Measurements from ENCODE around the gene CLIC6. TPM values are rescaled to one million over a fixed set of nuclear protein-coding genes. Genes with fewer than 3 reads are reported as not detected.
"Not testable (repeated sequence)": the region's sequence is repeated elsewhere in the genome, so short reads cannot be mapped to it uniquely, and the experiment has no call there.

Gene CLIC6
- total RNA-seq, 4 donors from 2014 or later: 0.49 to 3.0 (median 1.1) TPM

DNA sequence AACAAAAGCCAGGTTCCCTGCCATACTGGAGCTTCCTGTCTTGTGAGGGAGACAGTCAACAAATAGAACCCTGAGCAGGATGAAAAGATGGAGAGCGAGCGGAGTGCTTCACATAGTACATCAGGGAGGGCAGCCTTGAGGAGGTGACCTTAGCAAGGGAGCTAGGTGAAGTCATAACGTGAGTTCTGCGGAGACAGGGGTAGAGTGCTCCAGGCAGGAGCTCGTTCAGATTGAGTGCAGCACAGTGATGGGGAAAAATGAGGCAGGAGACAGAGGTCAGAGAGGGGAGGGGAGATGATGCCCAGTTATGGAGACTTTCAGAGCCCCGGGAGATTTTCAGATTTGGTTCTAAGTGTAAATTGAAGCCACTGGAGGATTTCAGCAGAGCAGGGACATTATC lies 15.3 kb upstream of the CLIC6 start:
- Histone ChIP-seq H3K4me3 (no peak overlapping the region), H3K9me3 (peaks cover 0 to 4% (median 0%) of the 10 kb centered on the region in 3 donors), H3K4me1 (no peaks in the 10 kb centered on the region), H3K27ac (no peak overlapping the region), H3K27me3 (peaks cover 0 to 5% (median 0%) of the 10 kb centered on the region in 3 donors), H3K36me3 (no peaks in the 10 kb centered on the region)
- no peak for TF ChIP-seq POLR2A (IDR thresholded peaks at IDR 0.05)
- TF ChIP-seq, protein P1, sequence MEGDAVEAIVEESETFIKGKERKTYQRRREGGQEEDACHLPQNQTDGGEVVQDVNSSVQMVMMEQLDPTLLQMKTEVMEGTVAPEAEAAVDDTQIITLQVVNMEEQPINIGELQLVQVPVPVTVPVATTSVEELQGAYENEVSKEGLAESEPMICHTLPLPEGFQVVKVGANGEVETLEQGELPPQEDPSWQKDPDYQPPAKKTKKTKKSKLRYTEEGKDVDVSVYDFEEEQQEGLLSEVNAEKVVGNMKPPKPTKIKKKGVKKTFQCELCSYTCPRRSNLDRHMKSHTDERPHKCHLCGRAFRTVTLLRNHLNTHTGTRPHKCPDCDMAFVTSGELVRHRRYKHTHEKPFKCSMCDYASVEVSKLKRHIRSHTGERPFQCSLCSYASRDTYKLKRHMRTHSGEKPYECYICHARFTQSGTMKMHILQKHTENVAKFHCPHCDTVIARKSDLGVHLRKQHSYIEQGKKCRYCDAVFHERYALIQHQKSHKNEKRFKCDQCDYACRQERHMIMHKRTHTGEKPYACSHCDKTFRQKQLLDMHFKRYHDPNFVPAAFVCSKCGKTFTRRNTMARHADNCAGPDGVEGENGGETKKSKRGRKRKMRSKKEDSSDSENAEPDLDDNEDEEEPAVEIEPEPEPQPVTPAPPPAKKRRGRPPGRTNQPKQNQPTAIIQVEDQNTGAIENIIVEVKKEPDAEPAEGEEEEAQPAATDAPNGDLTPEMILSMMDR (IDR thresholded peaks at IDR 0.05 in 4 of 5, conservative IDR thresholded peaks at IDR 0.05 in 1 of 5): no peak
- no peak for DNase-seq
- no peak for ATAC-seq
- intact Hi-C loops (cut with DNase I; ENCODE audit: low total_unique reads): no loop called here
- in situ Hi-C loops (cut with MboI; ENCODE audit: low sequenced_read_pairs in 4 of 4): no loop called here

DNA sequence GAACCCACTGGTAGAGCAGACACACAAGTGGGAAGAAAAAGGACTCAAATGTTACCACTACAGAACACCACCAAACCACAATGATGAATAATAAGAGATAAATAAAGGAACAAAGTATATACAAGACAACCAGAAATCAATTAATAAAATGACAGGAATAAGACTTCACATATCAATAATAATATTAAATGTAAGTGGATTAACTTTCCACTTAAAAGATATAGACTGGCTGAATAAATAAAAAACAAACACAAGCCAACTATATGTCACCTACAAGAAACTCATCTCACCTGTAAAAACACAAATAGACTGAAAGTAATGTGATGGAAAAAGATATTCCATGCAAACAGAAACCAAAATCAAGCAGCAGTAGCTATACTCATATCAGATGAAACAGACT lies 6.9 kb upstream of the CLIC6 start:
- ATAC-seq: no peak
- TF ChIP-seq, protein P1 (IDR thresholded peaks at IDR 0.05 in 4 of 5, conservative IDR thresholded peaks at IDR 0.05 in 1 of 5): no peak
- TF ChIP-seq POLR2A (IDR thresholded peaks at IDR 0.05): no peak
- Histone ChIP-seq H3K4me1 (no peaks in the 10 kb centered on the region), H3K9me3 (peaks cover 0 to 7% (median 4%) of the 10 kb centered on the region in 3 donors), H3K36me3 (no peaks in the 10 kb centered on the region), H3K4me3 (no peak overlapping the region), H3K27me3 (peaks cover 0 to 4% (median 0%) of the 10 kb centered on the region in 3 donors), H3K27ac (no peak overlapping the region)
- no peak for DNase-seq
- intact Hi-C loops (cut with DNase I; ENCODE audit: low total_unique reads): no loop called here
- in situ Hi-C loops (cut with MboI; ENCODE audit: low sequenced_read_pairs in 4 of 4): no loop called here

DNA sequence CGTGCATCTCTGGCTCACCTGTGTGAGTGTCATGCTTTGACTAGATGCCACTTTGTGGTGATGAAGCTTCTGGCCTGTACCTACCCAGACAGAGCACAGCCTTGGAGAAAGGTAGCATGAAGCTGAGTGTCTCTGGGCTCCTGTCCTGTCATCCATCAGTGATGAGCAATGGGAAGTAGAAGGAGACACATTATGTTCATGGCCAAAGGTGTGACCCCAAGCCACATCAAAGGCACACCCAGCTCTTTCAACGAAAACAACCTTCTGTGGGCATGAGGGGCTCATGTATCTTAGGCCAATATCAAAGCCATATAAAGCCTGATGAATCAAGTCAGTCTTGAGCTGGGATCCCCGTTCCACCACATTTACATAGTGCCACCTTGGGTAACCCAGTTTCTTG lies 1.0 kb upstream of the CLIC6 start:
- in situ Hi-C loops (cut with MboI; ENCODE audit: low sequenced_read_pairs in 4 of 4): no loop called here
- H3K9me3 ChIP-seq: no peaks in the 10 kb centered on the region
- peaks cover 40 to 45% (median 40%) of the 10 kb centered on the region in 3 donors for H3K27me3 ChIP-seq
- DNase-seq (no peak), ATAC-seq (no peak)
- intact Hi-C loops (cut with DNase I; ENCODE audit: low total_unique reads): no loop called here
- peaks cover 0 to 11% of the 10 kb centered on the region in 2 donors for H3K4me1 ChIP-seq
- no peak overlapping the region for H3K27ac ChIP-seq
- TF ChIP-seq, protein P1 (IDR thresholded peaks at IDR 0.05 in 4 of 5, conservative IDR thresholded peaks at IDR 0.05 in 1 of 5): no peak
- TF ChIP-seq POLR2A (IDR thresholded peaks at IDR 0.05): no peak
- no peak overlapping the region for H3K4me3 ChIP-seq
- no peaks in the 10 kb centered on the region for H3K36me3 ChIP-seq

DNA sequence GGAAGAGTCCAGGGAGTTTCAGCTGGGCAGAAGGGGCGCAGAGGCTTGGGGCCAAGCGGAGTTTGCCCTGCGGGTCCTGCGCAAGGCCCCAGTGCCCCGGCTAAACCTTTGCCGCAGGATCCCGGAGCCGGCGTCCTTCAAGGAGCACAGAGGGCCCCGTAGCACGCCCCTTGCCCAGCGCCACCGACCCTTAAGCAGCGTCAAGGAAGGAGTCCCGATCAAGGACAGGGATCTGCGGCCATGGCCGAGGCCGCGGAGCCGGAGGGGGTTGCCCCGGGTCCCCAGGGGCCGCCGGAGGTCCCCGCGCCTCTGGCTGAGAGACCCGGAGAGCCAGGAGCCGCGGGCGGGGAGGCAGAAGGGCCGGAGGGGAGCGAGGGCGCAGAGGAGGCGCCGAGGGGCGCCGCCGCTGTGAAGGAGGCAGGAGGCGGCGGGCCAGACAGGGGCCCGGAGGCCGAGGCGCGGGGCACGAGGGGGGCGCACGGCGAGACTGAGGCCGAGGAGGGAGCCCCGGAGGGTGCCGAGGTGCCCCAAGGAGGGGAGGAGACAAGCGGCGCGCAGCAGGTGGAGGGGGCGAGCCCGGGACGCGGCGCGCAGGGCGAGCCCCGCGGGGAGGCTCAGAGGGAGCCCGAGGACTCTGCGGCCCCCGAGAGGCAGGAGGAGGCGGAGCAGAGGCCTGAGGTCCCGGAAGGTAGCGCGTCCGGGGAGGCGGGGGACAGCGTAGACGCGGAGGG lies 520 bp downstream of the CLIC6 start:
- intact Hi-C loops (cut with DNase I; ENCODE audit: low total_unique reads): no loop called here
- no peaks in the 10 kb centered on the region for H3K9me3 ChIP-seq
- H3K36me3 ChIP-seq: no peaks in the 10 kb centered on the region
- ATAC-seq: no peak
- in situ Hi-C loops (cut with MboI; ENCODE audit: low sequenced_read_pairs in 4 of 4): no loop called here
- peak overlapping the region; percentile 39 to 59 (median 46) for H3K4me3 ChIP-seq
- H3K4me1 ChIP-seq: peaks cover 0 to 11% of the 10 kb centered on the region in 2 donors
- TF ChIP-seq, protein P1 (IDR thresholded peaks at IDR 0.05 in 4 of 5, conservative IDR thresholded peaks at IDR 0.05 in 1 of 5): no peak
- TF ChIP-seq POLR2A (IDR thresholded peaks at IDR 0.05): no peak
- H3K27ac ChIP-seq: peak overlapping the region in 1 of 4 donors; percentile 48
- H3K27me3 ChIP-seq: peaks cover 50 to 59% (median 54%) of the 10 kb centered on the region in 3 donors
- no peak for DNase-seq

DNA sequence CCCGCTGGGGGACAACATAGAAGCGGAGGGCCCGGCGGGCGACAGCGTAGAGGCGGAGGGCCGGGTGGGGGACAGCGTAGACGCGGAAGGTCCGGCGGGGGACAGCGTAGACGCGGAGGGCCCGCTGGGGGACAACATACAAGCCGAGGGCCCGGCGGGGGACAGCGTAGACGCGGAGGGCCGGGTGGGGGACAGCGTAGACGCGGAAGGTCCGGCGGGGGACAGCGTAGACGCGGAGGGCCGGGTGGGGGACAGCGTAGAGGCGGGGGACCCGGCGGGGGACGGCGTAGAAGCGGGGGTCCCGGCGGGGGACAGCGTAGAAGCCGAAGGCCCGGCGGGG lies 1.1 kb downstream of the CLIC6 start:
- peaks cover 50 to 60% (median 54%) of the 10 kb centered on the region in 3 donors for H3K27me3 ChIP-seq
- ATAC-seq; intact Hi-C loops (cut with DNase I; ENCODE audit: low total_unique reads); H3K36me3 ChIP-seq; DNase-seq; in situ Hi-C loops (cut with MboI; ENCODE audit: low sequenced_read_pairs in 4 of 4); H3K9me3 ChIP-seq: not testable (repeated sequence)
- H3K27ac ChIP-seq: peak overlapping the region in 1 of 4 donors; percentile 48
- peak overlapping the region; percentile 39 to 59 (median 46) for H3K4me3 ChIP-seq
- peaks cover 0 to 11% of the 10 kb centered on the region in 2 donors for H3K4me1 ChIP-seq

Measured in gastrocnemius medialis (tissue), 4 donors.